Bronchus fibroblast of lung (primary cell): ENCODE measurements around the gene SMC1B. TPM values are rescaled to one million over a fixed set of nuclear protein-coding genes. Genes with fewer than 3 reads are reported as not detected.

Experiments
- total RNA-seq: library from RNA; depleted of rRNA; stranded (reverse); fragments of >200 nt; gene quantifications from 2 replicates; pipeline ENCODE4 v1.2.3, GENCODE V29; 2015

Gene SMC1B, protein sequence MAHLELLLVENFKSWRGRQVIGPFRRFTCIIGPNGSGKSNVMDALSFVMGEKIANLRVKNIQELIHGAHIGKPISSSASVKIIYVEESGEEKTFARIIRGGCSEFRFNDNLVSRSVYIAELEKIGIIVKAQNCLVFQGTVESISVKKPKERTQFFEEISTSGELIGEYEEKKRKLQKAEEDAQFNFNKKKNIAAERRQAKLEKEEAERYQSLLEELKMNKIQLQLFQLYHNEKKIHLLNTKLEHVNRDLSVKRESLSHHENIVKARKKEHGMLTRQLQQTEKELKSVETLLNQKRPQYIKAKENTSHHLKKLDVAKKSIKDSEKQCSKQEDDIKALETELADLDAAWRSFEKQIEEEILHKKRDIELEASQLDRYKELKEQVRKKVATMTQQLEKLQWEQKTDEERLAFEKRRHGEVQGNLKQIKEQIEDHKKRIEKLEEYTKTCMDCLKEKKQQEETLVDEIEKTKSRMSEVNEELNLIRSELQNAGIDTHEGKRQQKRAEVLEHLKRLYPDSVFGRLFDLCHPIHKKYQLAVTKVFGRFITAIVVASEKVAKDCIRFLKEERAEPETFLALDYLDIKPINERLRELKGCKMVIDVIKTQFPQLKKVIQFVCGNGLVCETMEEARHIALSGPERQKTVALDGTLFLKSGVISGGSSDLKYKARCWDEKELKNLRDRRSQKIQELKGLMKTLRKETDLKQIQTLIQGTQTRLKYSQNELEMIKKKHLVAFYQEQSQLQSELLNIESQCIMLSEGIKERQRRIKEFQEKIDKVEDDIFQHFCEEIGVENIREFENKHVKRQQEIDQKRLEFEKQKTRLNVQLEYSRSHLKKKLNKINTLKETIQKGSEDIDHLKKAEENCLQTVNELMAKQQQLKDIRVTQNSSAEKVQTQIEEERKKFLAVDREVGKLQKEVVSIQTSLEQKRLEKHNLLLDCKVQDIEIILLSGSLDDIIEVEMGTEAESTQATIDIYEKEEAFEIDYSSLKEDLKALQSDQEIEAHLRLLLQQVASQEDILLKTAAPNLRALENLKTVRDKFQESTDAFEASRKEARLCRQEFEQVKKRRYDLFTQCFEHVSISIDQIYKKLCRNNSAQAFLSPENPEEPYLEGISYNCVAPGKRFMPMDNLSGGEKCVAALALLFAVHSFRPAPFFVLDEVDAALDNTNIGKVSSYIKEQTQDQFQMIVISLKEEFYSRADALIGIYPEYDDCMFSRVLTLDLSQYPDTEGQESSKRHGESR
- total RNA-seq: not detected in 2 replicates

DNA sequence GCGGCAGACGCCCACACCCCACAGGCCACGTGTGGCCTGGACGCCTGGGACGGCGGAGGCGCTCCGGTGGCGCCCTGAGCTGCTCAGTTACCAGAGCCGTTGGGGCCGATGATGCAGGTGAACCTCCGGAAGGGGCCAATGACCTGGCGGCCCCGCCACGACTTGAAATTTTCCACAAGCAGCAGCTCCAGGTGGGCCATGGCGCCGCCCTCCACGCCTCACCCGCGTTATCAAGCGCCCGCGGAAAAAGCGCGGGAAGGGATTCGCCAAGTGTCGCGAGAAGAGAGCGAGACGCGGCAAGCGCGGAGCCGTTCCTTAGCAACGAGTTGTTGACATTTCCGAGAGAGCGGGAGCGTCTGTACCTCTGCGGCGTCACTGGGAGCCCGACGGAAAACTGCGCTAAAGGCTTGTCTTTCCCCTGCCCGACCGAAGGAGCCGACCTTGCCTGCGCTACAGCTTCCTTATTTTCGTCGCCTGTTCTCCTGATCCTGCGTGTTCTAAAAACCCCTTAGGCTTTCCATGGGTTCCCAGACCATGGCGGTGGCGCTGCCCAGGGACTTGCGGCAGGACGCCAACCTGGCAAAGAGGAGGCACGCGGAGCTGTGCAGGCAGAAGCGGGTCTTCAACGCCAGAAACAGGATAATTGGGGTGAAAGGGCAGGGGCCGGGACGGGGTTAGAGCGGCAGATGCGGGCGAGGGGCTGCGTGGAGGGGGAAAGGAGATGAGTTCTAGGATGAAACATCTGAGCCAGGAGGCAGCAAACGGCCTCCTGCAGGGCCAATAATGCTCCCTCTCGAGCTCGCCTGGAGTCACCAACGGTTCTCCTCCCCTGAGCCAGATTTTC, at the start of gene SMC1B, which contains the start of gene RIBC2:
SMC1B (minus strand) TSS at position 232 of the 844 bp plus-strand sequence; CDS start at position 200, 32 bp downstream.
RIBC2 (plus strand) TSS at position 326 of the 844 bp plus-strand sequence; CDS start at position 520, 194 bp downstream.

DNA sequence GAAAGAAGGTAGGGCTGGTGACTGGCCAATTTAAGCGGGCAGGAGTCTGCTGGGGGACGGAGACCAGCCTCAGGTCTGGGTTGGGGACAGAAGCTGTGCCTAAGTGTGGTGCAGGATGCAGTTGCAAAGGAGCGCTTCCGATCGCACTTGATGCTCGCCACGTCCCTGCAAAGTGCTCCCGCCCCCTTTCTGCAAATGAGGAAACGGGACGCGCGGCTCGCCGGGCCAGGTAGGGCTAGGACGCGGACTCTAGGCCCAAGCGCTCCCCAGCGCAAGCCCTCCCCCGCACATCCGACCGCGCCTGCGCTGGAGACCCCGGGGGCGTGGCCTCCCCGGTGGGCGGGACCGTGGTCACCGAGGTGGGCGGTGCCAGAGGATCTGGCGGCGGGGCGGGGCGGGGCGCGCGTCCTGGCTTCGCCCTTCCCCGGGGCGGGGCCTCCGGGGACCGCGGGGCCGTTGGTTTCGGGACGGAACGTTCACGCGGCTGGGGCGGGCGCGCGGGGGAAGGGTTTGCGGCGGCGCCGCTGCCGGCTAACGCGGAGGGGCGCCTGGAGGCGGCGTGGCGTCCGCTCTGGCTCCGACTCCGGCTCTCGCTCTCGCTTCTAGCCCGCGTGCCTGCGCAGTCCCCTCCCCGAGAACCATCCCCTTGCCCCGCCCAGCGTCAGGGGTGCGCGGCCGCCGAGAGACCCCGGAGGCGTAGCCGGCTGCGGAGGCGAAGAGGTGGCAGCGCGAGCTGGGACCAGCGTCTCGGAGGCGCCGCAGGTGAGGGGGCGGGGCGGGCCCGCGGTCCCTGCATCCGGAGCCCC, 103.8 kb downstream of the SMC1B start, which contains the start of gene FAM118A:
FAM118A (plus strand) TSS at position 513 of the 806 bp plus-strand sequence. CDS start 12,446 bp downstream, outside the sequence.

Other genes with a start within 250 kb of the SMC1B start
- 34.2 and 46.1 TPM in 2 replicates for gene NUP50, start 249.7 kb downstream of the SMC1B start, total RNA-seq
- 15.5 and 16.3 TPM in 2 replicates for gene KIAA0930, start 172.7 kb downstream of the SMC1B start, total RNA-seq
- gene UPK3A, start 128.7 kb downstream of the SMC1B start, total RNA-seq: not detected in 2 replicates
- gene FAM118A, start 103.7 kb downstream of the SMC1B start, total RNA-seq: 7.1 and 8.2 TPM in 2 replicates
- 1.0 and 2.9 TPM in 2 replicates for gene RIBC2, start 94 bp upstream of the SMC1B start, total RNA-seq
- gene FBLN1, start 89.3 kb upstream of the SMC1B start, total RNA-seq: 192 and 211 TPM in 2 replicates